ENCODE measurements around the gene MLH1.

Gene MLH1

DNA sequence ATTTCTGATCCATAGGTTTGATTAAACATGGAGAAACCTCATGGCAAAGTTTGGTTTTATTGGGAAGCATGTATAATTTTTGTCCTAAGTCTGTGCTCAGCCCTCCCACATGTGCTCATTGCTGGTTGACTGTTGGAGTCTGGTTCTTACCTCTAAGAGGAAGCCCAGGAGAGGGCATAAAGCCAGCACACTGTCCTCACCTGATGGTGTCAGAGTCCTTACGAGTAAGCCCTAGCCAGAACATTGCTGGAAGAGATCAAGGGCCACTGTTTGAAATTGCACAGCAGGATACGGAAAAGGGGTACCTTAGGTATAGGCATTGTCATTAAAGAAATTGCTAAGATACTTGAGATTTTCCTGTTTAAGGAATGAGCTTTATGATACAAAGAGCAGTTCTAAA, 21.3 kb downstream of the MLH1 start:
- no peaks in the 10 kb centered on the region for H3K27me3 Mint-ChIP-seq
- peaks cover 91% of the 10 kb centered on the region for H3K36me3 Mint-ChIP-seq (ENCODE audit: low read depth)
- no peaks in the 10 kb centered on the region for H3K9me3 Mint-ChIP-seq
- H3K27ac Mint-ChIP-seq: no peak overlapping the region
- H3K4me1 Mint-ChIP-seq (ENCODE audit: low read depth): no peaks in the 10 kb centered on the region
- H3K4me3 Mint-ChIP-seq: no peak overlapping the region
- DNase-seq: no peak

DNA sequence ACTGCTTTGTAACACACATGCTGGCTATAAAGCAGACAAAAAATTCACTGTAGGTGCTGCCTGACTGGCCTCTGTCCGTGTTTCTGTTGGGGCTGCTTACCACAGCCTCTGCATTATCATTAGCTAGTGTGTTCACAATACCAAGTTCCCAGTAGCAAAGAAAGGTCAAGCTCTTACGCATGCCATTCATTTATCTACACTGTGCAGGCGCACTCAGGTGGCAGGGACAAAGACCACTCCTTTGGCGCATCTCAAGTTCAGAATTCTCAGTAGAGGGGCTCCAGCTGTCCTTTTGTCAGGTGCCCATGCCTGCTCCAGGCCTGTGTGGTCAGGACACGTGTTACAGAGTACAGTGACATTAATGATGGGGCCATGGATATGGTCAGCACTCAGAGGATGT, 22.3 kb downstream of the MLH1 start:
- Mint-ChIP-seq H3K27me3 (no peaks in the 10 kb centered on the region), H3K27ac (no peak overlapping the region), H3K4me3 (no peak overlapping the region), H3K9me3 (no peaks in the 10 kb centered on the region), H3K4me1 (ENCODE audit: low read depth) (no peaks in the 10 kb centered on the region), H3K36me3 (ENCODE audit: low read depth) (peaks cover 96% of the 10 kb centered on the region)
- no peak for DNase-seq

DNA sequence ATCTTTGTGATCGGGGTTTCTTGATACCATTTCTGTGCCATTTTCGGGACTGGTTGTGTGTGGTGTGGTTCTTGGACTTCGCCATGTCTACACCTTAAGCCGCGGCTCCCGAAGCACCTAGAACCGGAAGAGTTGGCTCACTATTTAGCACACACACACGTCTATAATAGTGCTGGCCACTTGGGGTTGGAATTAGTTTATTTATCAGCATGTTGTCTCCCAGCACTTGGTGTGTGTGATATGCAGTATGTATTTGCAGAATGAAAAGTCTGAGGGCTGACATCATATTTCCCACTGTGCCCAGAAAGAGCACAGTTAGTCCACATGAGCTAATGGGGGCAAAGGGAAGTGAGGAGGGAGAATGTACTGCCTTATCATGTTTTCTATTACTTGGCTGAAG, 23.6 kb downstream of the MLH1 start:
- no peaks in the 10 kb centered on the region for H3K9me3 Mint-ChIP-seq
- H3K36me3 Mint-ChIP-seq (ENCODE audit: low read depth): peaks cover 98% of the 10 kb centered on the region
- H3K27me3 Mint-ChIP-seq: no peaks in the 10 kb centered on the region
- H3K27ac Mint-ChIP-seq: no peak overlapping the region
- no peak for DNase-seq
- H3K4me3 Mint-ChIP-seq: no peak overlapping the region
- no peaks in the 10 kb centered on the region for H3K4me1 Mint-ChIP-seq (ENCODE audit: low read depth)

DNA sequence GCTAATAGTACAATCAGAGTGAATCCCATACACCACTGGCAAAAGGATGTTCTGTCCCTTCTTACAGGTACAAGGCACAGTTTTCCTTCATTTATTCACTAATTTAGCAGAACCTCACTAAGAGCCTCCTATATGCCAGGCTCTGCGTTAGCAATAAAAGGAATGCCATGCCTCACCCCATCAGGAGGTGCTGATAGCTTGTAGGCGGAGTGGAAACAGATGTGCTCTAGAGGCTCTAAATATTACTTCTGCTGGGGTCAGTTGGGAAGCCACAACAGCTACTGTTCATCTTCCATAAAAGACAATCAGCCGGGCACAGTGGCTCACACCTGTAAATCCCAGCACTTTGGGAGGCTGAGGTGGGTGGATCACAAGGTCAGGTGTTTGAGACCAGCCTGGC, 24.4 kb downstream of the MLH1 start:
- Mint-ChIP-seq H3K4me1 (ENCODE audit: low read depth) (no peaks in the 10 kb centered on the region), H3K36me3 (ENCODE audit: low read depth) (peaks cover 98% of the 10 kb centered on the region), H3K27ac (no peak overlapping the region), H3K4me3 (no peak overlapping the region), H3K9me3 (no peaks in the 10 kb centered on the region), H3K27me3 (no peaks in the 10 kb centered on the region)
- DNase-seq: no peak

DNA sequence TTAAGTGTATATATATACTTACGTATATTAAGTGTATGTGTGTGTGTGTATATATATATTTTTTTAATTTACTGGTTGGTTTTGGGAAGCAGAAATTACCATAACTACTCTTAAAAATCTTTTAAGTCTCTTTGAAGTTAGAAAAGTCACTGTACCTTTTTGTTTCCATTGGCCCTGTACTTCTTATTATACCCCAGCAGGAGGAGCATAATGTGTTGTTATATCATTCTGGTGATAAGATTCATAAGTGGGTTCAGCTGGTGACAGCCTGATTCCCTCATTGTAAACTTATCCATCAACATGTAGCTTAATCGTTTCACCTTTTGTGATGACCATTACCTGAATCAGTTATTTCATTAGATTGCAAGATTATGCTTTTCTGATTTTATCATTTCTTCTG, 30.8 kb downstream of the MLH1 start:
- no peak for DNase-seq
- no peak overlapping the region for H3K27ac Mint-ChIP-seq
- H3K36me3 Mint-ChIP-seq (ENCODE audit: low read depth): peaks cover 94% of the 10 kb centered on the region
- no peaks in the 10 kb centered on the region for H3K9me3 Mint-ChIP-seq
- H3K4me3 Mint-ChIP-seq: no peak overlapping the region
- no peaks in the 10 kb centered on the region for H3K27me3 Mint-ChIP-seq
- H3K4me1 Mint-ChIP-seq (ENCODE audit: low read depth): peaks cover 5% of the 10 kb centered on the region

DNA sequence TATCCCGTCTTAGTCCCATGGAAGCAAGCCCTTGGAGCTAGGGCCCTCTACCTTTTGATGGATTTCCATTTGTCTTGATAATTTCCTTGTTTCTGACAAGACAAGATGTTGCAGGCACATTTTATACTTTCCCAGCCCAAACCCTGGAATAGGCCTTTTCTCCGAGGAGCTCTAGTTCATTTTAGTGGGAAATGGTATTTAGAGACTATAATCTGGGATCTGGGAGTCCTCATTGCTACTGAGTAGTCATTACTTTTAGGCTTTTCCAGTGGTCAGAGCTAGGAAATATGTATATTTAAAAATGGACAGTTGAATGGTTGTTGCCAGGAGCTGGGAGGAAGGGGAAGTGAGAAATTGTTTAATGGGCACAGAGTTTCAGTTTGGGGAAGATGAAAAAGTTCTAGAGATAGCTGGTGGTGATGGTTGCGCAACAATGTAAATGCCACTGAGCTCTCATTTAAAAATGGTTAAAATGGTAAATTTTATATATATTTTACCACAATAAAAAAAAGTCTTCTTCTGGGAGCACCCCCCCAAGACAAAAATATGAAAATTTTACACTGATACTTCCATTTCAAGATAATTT, 31.6 kb downstream of the MLH1 start:
- Mint-ChIP-seq H3K4me1 (ENCODE audit: low read depth) (peaks cover 5% of the 10 kb centered on the region), H3K27me3 (no peaks in the 10 kb centered on the region), H3K27ac (no peak overlapping the region), H3K4me3 (no peak overlapping the region), H3K9me3 (no peaks in the 10 kb centered on the region), H3K36me3 (ENCODE audit: low read depth) (peaks cover 93% of the 10 kb centered on the region)
- no peak for DNase-seq

DNA sequence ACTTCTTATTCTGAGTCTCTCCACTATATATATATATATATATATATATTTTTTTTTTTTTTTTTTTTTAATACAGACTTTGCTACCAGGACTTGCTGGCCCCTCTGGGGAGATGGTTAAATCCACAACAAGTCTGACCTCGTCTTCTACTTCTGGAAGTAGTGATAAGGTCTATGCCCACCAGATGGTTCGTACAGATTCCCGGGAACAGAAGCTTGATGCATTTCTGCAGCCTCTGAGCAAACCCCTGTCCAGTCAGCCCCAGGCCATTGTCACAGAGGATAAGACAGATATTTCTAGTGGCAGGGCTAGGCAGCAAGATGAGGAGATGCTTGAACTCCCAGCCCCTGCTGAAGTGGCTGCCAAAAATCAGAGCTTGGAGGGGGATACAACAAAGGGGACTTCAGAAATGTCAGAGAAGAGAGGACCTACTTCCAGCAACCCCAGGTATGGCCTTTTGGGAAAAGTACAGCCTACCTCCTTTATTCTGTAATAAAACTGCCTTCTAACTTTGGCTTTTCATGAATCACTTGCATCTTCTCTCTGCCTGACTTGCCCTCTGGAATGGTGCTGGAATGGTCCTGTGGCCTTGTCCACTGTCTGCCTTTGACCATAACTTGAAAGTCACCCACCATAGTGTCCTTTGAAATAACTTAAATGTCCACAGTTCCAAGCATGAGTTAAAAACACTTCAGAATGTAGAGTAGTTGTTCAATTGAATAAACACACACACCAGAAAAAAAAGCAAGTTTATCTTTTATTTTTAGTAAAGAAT, 32.4 kb downstream of the MLH1 start:
- H3K27me3 Mint-ChIP-seq: no peaks in the 10 kb centered on the region

DNA sequence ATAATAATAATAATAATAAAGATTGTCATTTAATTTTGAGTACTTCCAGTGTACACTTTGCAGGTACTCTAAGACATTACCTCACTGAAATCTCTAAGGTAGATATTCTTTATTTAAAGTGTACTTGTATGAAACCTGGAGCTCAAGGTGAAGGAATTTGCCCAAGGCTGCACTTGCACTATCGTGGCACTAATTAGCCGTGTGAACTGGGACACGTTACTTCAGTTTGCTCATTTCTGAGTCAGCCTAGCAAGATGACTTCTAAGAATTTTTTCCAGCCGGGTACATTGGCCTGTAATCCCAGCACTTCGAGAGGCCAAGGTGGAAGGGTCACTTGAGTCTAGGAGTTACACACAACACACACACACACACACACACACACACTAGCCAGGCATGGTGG, 33.5 kb downstream of the MLH1 start:
- peaks cover 93% of the 10 kb centered on the region for H3K36me3 Mint-ChIP-seq (ENCODE audit: low read depth)
- H3K4me3 Mint-ChIP-seq: no peak overlapping the region
- peaks cover 5% of the 10 kb centered on the region for H3K4me1 Mint-ChIP-seq (ENCODE audit: low read depth)
- no peaks in the 10 kb centered on the region for H3K9me3 Mint-ChIP-seq
- no peak for DNase-seq
- H3K27ac Mint-ChIP-seq: no peak overlapping the region
- no peaks in the 10 kb centered on the region for H3K27me3 Mint-ChIP-seq

More for the DNA sequence above, 32.4 kb downstream of the MLH1 start:
- peaks cover 5% of the 10 kb centered on the region for H3K4me1 Mint-ChIP-seq (ENCODE audit: low read depth)
- no peak for DNase-seq
- H3K4me3 Mint-ChIP-seq: no peak overlapping the region
- H3K27ac Mint-ChIP-seq: no peak overlapping the region
- H3K36me3 Mint-ChIP-seq (ENCODE audit: low read depth): peaks cover 93% of the 10 kb centered on the region
- H3K9me3 Mint-ChIP-seq: no peaks in the 10 kb centered on the region

DNA sequence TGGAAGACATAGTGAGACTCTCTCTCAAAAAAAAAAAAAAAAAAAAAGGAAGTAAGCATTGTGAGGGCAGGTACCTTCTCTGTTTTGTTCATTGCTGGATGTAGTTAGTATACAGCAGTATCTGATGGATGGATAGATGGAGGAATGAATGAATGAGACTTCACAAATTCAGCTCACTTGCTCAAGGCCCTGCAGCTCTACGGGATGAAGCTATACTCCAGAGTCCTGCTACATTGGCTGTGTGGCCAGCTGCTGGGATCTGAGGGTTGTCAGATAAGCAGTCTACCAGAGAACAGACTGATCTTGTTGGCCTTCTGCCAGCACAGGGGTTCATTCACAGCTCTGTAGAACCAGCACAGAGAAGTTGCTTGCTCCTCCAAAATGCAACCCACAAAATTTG, 35.0 kb downstream of the MLH1 start:
- Mint-ChIP-seq H3K27me3 (no peaks in the 10 kb centered on the region), H3K36me3 (ENCODE audit: low read depth) (peaks cover 93% of the 10 kb centered on the region), H3K9me3 (no peaks in the 10 kb centered on the region), H3K4me3 (no peak overlapping the region), H3K4me1 (ENCODE audit: low read depth) (peaks cover 5% of the 10 kb centered on the region), H3K27ac (no peak overlapping the region)
- DNase-seq: no peak

DNA sequence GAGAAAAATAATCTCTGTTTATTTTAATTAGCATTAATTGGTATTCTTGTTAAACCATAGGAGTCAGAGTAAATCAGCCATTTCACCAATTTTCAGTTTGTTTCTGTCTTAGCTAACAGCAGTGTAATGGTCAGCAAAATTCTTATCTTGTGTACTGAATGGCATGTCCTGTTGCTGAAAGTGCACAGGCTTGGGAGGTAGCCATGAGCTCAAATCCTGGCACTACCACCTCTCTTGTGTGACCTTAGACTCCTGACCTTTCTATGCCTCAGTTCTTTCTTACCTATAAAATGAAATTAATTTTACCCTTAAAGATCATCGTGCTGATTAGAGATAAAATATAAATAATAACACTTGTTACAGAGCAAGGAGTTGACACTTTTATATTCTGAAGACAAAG, 35.8 kb downstream of the MLH1 start:
- Mint-ChIP-seq H3K9me3 (no peaks in the 10 kb centered on the region), H3K36me3 (ENCODE audit: low read depth) (peaks cover 93% of the 10 kb centered on the region), H3K4me1 (ENCODE audit: low read depth) (peaks cover 5% of the 10 kb centered on the region), H3K27me3 (no peaks in the 10 kb centered on the region), H3K4me3 (no peak overlapping the region), H3K27ac (no peak overlapping the region)
- DNase-seq: no peak

DNA sequence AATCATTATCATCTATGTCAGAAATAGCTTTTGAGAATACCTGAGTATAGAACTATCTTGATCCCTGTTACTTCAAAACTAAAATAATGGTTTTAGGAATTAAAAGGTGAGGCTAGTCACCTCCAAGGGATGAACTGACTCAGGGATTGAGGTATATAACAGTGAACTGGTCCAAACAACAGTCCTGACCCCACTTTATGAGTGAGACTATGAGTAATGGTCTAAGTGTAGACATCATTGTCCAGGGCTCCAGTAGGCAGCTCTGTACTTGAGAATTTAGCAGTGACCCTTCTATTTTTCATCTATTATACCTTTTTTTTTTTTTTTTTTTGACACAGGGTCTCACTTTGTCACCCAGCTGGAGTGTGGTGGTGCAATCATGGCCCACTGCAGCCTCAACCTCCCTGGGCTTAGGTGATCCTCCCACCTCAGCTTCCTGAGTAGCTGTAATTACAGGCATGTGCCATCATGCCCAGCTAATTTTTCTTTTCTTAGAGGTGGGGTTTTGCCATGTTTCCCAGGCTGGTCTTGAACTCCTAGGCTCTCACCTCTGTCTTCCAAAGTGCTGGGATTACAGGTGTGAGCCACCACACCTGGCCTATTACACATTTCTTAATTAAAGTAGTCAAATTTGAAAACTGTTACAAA, 36.3 kb downstream of the MLH1 start:
- H3K36me3 Mint-ChIP-seq (ENCODE audit: low read depth): peaks cover 92% of the 10 kb centered on the region
- no peak overlapping the region for H3K27ac Mint-ChIP-seq
- no peaks in the 10 kb centered on the region for H3K27me3 Mint-ChIP-seq

DNA sequence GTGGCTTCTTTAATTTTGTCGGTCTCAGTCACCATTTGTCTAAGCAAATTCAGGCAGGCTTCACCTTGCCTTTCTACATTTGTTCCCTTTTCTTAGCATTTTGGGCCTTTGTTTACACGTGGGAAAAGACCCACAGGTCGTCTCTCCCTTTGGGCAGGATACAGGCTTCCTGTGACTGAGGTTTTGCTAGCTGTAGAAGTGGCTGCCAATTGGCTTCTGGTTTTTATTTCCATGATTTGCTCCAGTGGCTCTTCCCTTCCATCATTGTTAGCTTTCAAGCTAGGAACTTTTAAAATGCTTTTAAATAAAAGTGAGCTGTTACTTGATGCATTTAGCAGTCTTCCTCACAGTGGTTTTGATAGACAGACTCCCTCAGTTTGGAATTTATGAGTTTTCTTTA, 37.3 kb downstream of the MLH1 start:
- no peaks in the 10 kb centered on the region for H3K4me1 Mint-ChIP-seq (ENCODE audit: low read depth)
- no peak overlapping the region for H3K27ac Mint-ChIP-seq
- peaks cover 6% of the 10 kb centered on the region for H3K9me3 Mint-ChIP-seq
- DNase-seq: no peak
- peaks cover 96% of the 10 kb centered on the region for H3K36me3 Mint-ChIP-seq (ENCODE audit: low read depth)
- no peaks in the 10 kb centered on the region for H3K27me3 Mint-ChIP-seq
- H3K4me3 Mint-ChIP-seq: no peak overlapping the region

More for the DNA sequence above, 36.3 kb downstream of the MLH1 start:
- Mint-ChIP-seq H3K9me3 (no peaks in the 10 kb centered on the region), H3K4me1 (ENCODE audit: low read depth) (peaks cover 4% of the 10 kb centered on the region), H3K4me3 (no peak overlapping the region)
- no peak for DNase-seq

DNA sequence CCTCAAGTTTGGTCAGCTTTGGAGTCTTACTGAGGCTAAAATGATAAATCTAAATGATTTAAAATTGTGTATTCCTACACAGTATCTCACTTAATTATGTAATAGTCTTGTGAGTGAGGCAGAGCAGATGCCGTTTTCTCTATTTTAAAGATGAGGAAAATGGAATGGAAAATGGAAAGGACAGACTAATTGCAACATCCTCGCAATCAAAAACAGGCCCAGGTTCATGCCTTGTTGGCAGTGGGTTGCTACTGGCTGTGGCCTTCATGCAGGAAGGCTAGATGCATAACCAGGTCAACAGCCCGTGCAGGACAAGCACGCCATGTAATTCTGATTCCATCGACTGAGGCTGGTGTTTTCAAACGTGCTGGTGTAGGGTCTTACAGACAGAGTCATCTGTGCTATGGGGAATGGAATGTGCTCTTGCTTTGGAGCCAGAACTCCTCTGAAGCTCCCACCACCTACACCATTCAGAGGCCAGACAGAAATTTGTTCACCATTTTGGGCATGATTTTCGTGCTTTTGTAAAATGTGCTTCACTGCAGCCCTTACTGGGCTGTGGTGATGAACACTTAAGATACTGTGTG, 37.9 kb downstream of the MLH1 start:
- Mint-ChIP-seq H3K27me3 (no peaks in the 10 kb centered on the region), H3K27ac (no peak overlapping the region), H3K4me1 (ENCODE audit: low read depth) (no peaks in the 10 kb centered on the region), H3K4me3 (no peak overlapping the region), H3K9me3 (peaks cover 6% of the 10 kb centered on the region), H3K36me3 (ENCODE audit: low read depth) (peaks cover 96% of the 10 kb centered on the region)
- DNase-seq: no peak

DNA sequence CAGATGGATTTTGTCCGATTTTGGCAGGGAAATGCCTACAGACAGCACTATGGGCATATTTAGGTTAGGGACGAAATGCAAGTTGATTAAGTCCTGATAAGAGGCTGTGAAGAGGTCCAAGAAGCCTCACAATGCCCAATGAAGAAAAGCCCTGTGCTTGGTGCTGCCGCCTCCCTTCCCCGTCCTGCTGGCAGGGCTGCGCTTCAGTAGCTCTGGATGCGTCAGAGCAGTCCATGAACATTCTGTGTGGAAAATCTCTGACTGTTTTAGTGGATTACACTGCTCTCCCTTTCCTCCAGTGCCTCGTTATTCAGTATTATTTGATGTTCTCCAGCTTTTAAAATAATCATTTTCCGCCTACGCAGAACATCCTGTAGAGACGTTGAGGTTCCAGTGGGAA, 39.6 kb downstream of the MLH1 start:
- H3K36me3 Mint-ChIP-seq (ENCODE audit: low read depth): peaks cover 94% of the 10 kb centered on the region
- H3K4me3 Mint-ChIP-seq: no peak overlapping the region

DNA sequence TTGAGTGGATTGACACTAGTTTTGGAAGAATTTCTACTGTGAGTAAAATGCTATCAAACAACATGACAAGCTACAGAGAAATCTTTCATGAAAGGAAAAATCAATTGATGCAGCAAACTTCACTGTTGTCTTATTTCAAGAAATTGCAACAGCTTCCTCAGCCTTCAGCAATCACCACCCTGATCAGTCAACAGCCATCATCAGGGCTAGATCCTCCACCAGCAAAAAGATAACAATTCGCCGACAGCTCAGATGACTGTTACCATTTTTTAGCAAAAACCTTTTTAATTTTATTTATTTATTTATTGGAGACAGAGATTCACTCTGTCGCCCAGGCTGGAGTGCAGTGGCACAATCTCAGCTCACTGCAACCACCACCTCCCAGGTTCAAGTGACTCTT, 44.0 kb downstream of the MLH1 start:
- Mint-ChIP-seq H3K9me3 (peaks cover 6% of the 10 kb centered on the region), H3K4me1 (ENCODE audit: low read depth) (peaks cover 1% of the 10 kb centered on the region), H3K4me3 (no peak overlapping the region), H3K27me3 (no peaks in the 10 kb centered on the region), H3K27ac (no peak overlapping the region), H3K36me3 (ENCODE audit: low read depth) (peaks cover 95% of the 10 kb centered on the region)
- no peak for DNase-seq

More for the DNA sequence above, 39.6 kb downstream of the MLH1 start:
- Mint-ChIP-seq H3K27ac (no peak overlapping the region), H3K4me1 (ENCODE audit: low read depth) (peaks cover 1% of the 10 kb centered on the region), H3K27me3 (no peaks in the 10 kb centered on the region), H3K9me3 (peaks cover 6% of the 10 kb centered on the region)
- DNase-seq: no peak
